HEK293 (cell line): ENCODE results near the gene CD81.

Experiments
- CTCF ChIP-seq: fragments of 450-650 bp; formaldehyde crosslinking; IDR thresholded peaks from 2 replicates; pipeline ENCODE4 v1.5.1; 2016; ENCODE audit warnings: missing biosample characterization, missing genetic modification characterization
- ZNF830 ChIP-seq: fragments of 450-650 bp; IDR thresholded peaks from 2 replicates; pipeline ENCODE4 v1.5.0; 2018; ENCODE audit warnings: missing biosample characterization, missing genetic modification characterization, low read depth, mild to moderate bottlenecking, moderate library complexity

DNA sequence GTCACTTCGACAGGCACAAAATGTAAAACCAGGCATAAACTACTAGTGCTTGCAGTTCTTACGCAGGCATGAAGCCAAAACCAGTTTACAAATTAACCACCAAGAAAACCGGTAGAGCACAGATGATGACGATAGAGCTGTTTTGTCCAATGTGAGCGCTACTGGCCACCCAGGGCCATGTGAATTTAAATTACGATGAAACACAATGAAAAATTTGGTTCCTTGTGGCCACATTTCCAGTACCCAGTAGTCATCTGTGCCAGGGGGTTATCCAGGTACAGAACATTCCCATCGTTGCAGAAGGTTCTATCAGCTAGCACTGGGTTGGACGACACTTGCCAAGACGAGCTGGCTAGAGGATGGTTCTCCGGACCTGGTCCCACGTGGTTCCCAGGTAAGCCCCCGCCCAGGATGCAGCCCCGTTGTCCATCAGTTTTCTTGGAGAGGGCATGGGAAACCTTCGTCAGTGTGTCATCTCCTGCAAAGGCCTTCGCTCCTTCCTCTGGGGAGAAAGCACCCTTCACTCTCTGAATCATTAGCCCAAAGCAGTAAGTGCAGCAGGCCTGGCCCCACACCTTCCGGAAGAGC is 1.1 kb upstream of the CD81 start:
- TF ChIP-seq ZNF830 (tag by site-specific recombination) (no peak), CTCF (tag by site-specific recombination) (no peak)
